GM19455 (cell line): Measurements from ENCODE around the gene NCOA5.

ENCODE experiments used
- ATAC-seq: cut with Tn5 transposase; IDR thresholded peaks from one replicate; pipeline ENCODE4 v1.9.1; 2021; ENCODE audit not compliant: unreplicated experiment

NCOA5 gene

DNA sequence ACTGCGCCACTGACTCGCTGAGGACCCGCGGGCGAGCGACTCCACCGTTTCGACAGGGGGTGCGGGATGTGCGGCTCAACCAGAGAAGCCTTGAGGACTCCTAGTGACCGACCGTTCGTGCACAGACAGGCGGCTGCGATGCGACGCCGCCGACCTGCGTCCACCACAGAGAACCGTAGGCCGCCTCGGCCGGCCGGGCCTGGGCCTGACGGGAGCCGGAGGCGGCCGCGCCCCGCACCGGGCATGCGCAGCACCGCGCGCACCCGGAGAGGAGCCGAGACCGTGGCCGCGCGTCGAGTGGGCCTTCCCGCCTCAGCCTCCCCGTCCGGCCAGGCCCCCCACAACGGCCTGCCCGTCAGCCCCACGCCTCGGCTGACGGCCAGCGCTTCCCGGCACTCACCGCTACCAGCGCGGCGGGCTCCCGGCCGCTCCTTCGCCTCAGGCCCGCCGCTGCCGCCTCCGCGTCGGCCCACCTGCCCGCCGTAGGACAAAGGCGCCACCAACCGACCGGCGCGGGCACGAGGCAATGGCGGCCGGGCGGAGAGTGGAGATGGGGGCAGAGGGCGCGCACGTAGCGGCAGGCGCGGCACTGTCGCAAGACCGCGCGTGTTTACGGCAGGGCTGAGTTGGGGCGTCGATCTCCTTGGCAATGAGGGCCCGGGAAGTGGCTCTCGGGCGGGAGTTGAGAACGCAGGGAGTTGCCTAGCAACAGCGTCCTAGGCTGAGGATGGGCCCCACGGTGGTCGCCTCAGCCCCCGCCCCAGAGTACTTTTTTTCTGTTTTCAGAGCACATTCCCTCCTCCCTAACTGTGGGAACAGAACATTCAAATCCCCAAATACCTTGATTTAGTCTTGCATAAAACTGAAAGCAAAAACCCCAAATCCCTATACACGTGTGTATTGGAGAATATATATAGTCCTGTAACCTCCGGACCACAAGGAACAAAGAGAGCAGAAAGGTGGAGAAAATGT, at the start of gene NCOA5:
Gene NCOA5 (minus strand): TSS at position 546 of the 972 bp plus-strand sequence. CDS start 10,538 bp downstream, outside the sequence.
- ATAC-seq: peak; percentile 84

- no peak for ATAC-seq
Measured at GRCh38 chr20:46139266-46139889, 49.6 kb upstream of the NCOA5 start.

DNA sequence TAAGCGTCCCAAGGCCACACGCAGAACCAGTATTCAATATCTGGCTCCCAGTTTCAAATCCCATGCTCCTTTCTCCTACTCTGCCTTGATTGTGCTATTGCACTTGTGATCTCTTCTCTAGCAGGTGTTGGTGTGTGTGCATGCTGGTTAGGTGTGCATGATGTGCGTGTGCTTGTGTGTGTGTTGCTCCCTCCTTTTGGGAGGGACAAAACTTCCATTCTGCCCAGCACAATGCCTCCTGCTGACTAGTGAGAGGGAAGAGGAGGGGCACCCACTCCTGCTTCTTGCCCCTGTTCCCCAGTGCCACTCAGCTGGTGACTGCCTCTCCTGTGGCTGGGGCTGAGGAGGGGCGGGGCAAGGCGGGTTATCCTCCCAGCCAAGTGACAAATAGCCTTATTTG, 48.1 kb upstream of the NCOA5 start:
- no peak for ATAC-seq

DNA sequence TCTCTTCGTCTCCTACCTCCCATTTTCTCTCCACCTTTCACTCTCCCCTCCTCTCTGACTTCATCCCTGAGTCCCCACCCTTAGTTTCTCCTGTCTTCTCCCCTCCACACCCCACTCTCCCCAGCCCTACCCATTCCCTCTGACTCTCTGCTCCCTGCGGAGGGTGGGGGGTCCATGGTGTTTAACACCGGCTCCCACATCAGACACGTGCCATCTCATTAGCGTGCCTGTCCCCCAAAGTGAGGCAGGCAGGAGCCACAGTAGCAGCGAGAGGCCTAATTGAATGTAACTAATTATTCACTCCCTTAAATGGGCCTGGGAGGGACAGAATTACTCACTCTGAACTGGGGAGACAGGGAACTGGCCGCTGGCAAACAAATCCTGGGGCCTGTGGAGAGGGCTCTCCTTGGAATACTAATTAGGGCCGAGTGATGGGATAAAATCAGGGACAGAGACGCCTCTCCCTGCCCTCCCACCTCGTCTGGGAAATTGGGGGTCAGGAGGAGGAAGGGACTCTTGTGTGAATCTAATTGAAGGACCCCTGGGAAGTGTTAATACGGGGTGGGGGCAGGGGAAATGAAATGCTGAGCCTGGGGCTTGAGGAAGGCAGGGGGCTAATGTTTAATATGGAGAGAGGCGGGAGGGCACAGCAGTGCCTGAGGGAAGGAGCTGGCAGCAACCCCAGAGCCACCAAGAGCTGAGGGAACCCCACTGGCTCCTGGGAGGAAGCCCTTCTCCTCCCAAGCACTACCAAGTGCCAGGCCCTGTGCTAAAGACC, 46.3 kb upstream of the NCOA5 start:
- no peak for ATAC-seq

GRCh38 chr20:46134716-46135115, 45.0 kb upstream of the NCOA5 start:
- ATAC-seq: no peak

DNA sequence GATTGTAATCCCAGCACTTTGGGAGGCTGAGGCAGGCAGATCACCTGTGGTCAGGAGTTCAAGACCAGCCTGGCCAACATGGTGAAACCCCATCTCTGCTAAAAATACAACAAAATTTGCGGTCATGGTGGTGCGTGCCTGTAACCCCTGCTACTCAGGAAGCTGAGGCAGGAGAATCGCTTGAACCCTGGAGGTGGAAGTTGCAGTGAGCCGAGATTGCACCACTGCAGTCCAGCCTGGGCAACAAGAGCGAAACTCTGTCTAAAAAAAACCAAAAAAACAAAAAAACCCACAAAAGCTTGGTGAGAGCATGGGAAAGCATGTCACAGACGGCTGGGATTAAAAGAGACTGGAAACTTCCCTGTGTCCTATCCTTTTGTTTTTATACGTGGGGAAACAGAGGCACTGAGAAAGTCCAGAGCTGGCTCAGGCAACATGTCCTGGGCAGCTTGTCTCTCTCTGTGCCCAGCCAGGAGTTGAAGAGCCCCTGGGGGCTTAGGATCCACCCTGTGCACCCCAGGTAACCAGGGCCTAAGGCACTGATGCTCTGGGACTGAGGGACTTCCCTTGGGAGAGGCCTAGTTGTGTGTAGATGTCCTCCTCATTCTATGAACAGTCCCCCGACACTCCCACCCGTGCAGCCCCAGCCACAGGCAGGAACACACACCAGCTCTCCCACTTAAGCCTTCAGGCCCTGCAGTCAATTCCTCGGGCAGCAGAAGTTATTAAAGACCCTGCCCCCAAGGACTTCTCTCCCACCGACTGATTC, 44.3 kb upstream of the NCOA5 start:
- no peak for ATAC-seq

GRCh38 chr20:46132705-46133120, 43.0 kb upstream of the NCOA5 start:
- no peak for ATAC-seq

- no peak for ATAC-seq
Measured at GRCh38 chr20:46131396-46131795, 41.6 kb upstream of the NCOA5 start.

- ATAC-seq: no peak
Measured at GRCh38 chr20:46130534-46130933, 40.8 kb upstream of the NCOA5 start.

GRCh38 chr20:46129955-46130481, 40.3 kb upstream of the NCOA5 start:
- ATAC-seq: no peak

DNA sequence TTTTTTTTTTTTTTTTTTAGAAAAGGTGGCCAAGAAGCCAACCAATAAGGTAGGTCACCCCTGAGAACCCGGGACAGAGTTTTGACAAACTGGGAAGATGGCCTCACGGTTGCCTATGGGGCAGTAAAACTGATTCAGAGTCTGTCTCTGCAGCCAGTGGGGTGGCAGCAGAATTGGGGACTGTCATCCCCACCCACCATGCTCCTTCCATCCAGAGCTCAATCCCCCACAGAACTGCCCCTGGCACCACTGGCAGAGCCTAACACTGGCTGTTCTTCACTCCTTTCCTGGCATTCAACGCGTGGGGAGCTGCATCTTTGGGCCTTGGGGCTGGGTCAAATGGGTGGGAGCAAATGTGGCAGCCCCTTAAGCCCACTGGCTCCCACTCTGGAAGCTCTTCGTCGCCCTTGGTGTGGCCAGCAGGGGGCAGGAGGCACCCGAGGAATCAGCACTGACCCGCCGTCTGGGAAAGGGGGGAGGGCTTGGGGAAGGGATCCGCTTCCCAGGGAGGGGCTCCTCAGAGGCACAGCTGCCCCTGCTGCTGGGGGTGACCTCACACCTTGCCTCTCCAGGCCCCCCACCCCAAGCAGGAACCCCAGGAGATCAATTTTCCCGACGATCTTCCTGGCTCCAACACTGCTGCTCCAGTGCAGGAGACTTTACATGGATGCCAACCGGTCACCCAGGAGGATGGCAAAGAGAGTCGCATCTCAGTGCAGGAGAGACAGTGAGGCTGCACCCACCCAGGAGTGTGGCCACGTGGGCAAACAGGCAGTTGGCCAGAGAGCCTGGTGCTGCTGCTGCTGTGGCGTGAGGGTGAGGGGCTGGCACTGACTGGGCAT, 38.8 kb upstream of the NCOA5 start:
- no peak for ATAC-seq

DNA sequence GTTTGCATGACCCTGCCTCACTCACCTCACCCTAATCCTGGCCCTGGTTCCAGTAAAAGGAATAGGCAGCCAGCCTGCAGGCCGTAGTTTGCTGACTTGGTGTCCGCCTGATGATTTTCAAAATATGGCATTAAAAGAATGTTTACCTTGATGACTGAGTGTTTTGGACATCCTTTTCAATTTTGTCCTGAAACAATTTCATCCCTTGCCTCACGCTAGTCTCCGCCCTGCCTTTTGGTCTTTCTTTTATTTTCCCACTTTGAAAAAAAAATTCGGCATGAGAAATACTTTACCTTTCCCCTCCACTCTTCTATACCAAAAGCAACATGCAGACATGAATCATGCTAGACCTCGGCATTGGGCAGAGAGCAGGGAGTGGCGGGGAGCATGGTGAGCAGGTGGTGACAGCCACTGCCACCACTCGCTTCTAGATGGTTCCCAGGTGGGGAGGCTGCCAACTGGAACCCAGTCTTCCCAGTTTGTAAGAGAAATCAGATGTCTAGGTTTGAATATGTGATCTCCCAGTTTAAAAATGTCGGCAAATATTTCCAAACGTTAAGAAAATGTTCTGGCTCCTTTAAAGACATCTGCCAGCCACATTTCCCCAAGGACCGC, 37.7 kb upstream of the NCOA5 start:
- ATAC-seq: no peak

DNA sequence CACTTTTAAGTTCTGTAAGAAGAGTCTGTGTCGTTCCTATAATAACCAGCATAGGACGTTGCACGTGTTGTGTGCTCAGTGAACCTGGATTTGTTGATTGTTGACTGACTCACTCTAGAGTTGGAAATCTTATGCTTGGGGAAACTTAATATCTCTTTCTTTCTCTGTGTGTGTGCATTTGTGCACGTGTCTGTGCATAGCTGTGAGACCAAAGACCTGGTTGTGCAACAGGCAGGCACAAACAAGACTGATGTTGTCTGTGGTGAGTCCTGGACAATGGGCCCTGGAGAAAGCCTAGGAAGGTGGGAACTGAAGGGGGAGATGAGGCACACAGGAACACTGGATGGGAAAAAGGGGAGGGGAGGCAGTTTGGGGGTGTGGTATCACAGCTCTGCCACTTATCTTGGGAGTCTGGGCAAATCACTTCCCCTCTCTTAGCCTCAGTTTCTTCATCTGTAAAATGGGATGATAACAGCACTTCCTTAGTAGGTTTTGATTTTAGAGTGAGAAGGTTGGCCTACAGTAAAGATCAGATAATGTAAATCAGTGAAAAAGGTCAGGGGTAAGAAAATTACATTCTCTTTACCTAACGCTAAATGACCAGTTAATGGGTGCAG, 36.8 kb upstream of the NCOA5 start:
- ATAC-seq: no peak

DNA sequence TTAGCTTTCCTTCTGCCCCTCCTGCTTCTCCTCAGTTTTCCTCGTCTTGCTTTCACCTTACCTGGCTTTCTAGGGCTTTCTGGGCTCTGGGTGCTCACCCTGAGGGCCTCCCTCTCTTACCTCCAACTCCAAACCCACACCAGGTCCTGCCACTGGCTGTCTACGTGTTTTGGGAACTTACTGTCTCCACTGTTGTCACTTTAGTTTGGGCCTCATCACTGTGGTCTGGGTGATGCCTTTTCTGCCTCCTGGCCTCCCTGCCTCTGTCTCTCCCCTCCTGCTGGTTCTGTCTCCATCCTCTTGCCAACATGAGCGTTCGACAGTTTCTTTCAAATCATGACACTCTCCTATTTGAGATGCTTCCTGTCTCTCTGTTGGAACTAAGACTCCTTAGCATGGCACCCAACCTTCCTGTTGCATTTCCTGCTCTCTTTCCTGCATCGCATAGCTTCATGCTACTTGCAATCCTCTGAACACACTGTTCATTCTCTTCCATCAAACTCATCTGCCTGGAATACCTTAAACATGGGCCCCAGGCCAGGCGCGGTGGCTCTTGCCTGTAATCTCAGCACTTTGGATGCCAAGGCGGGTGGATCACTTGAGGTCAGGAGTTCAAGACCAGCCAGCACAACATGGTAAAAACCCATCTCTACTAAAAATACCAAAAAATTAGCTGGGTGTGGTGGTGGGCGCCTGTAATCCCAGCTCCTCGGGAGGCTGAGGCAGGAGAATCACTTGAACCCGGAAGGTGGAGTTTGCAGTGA, 33.9 kb upstream of the NCOA5 start:
- ATAC-seq: no peak

- no peak for ATAC-seq
Measured at GRCh38 chr20:46122516-46123481, 33.0 kb upstream of the NCOA5 start.

GRCh38 chr20:46122071-46122470, 32.3 kb upstream of the NCOA5 start:
- no peak for ATAC-seq
